ENCODE measurements around the gene PHF1.
"Not testable (repeated sequence)": the region's sequence is repeated elsewhere in the genome, so short reads cannot be mapped to it uniquely, and the experiment has no call there.

GRCh38 chr6:33367715-33368025 is 43.1 kb upstream of the PHF1 start:
- TF ChIP-seq CTCF (IDR thresholded peaks at IDR 0.05); POLR2A (IDR thresholded peaks at IDR 0.05; ENCODE audit: low read depth); EP300 (IDR thresholded peaks at IDR 0.05): not testable (repeated sequence)

All from esophagus muscularis mucosa (tissue), 4 donors.